ENCODE measurements around the gene SH3PXD2A. TPM values are rescaled to one million over a fixed set of nuclear protein-coding genes. Genes with fewer than 3 reads are reported as not detected.

SH3PXD2A gene
- total RNA-seq, 4 donors from 2014 or later = 55.7 to 71.8 (median 66.8) TPM

GRCh38 chr10:103884681-103885139 lies 29.3 kb upstream of the SH3PXD2A start:
- H3K27me3 ChIP-seq = no peaks in the 10 kb centered on the region
- peaks cover 28% of the 10 kb centered on the region for H3K36me3 ChIP-seq
- H3K9me3 ChIP-seq = no peaks in the 10 kb centered on the region
- 61% methylated on average over 3 of the region's 3 CpGs for WGBS
- TF ChIP-seq POLR2AphosphoS5 (IDR thresholded peaks at IDR 0.05) (no peak), CTCF (IDR thresholded peaks at IDR 0.05) (peak; percentile 67 to 81)
- DNase-seq (ENCODE audit: low spot score in 2 of 2) = no peak
- H3K4me1 ChIP-seq = peaks cover 72% of the 10 kb centered on the region
- no peak overlapping the region for H3K27ac ChIP-seq
- H3K4me3 ChIP-seq = no peak overlapping the region

DNA sequence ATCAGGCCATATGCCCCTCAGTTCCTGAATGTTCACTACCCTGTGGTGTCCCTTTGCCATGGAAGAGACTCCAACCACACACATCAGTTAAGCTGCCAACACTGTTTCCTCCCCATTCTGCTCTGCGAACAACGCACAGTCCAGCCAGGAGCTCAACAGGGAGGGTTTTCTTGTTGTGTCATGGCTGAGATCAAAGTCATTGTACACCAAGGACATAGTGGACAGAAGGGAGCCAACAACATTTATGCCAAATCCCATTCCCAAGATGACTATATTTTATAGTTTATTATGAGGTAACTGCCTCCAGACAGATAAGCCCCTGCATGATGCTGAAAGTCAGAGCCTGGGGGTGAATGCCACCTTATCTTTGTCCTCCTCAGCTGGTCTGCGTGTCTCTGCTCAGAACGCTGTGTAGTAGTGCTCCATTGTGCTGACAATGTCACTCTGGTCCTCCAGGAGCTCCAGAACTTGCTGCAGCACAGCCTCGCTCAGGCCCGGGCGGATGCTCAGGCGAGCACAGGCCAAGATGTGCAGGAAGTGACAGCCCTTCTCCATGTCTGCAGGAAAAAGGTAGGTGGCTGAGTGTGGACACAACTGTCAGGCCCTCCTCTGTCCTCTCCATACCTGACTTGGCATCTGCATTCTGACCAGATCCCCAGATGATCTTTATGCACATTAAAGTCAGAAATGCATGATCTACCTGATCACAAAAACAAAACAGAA lies 27.1 kb upstream of the SH3PXD2A start:
- no peak for DNase-seq (ENCODE audit: low spot score in 2 of 2)
- no peaks in the 10 kb centered on the region for H3K27me3 ChIP-seq
- H3K4me3 ChIP-seq = no peak overlapping the region
- no peak for TF ChIP-seq POLR2A (IDR thresholded peaks at IDR 0.05)
- TF ChIP-seq CTCF (IDR thresholded peaks at IDR 0.05) = no peak
- TF ChIP-seq EP300 (IDR thresholded peaks at IDR 0.05) = no peak
- no peak for TF ChIP-seq POLR2AphosphoS5 (IDR thresholded peaks at IDR 0.05)
- H3K27ac ChIP-seq = peak overlapping the region; percentile 79
- peaks cover 36% of the 10 kb centered on the region for H3K36me3 ChIP-seq
- no peaks in the 10 kb centered on the region for H3K9me3 ChIP-seq
- peaks cover 63% of the 10 kb centered on the region for H3K4me1 ChIP-seq
- WGBS = 80% methylated on average over 8 of the region's 8 CpGs

DNA sequence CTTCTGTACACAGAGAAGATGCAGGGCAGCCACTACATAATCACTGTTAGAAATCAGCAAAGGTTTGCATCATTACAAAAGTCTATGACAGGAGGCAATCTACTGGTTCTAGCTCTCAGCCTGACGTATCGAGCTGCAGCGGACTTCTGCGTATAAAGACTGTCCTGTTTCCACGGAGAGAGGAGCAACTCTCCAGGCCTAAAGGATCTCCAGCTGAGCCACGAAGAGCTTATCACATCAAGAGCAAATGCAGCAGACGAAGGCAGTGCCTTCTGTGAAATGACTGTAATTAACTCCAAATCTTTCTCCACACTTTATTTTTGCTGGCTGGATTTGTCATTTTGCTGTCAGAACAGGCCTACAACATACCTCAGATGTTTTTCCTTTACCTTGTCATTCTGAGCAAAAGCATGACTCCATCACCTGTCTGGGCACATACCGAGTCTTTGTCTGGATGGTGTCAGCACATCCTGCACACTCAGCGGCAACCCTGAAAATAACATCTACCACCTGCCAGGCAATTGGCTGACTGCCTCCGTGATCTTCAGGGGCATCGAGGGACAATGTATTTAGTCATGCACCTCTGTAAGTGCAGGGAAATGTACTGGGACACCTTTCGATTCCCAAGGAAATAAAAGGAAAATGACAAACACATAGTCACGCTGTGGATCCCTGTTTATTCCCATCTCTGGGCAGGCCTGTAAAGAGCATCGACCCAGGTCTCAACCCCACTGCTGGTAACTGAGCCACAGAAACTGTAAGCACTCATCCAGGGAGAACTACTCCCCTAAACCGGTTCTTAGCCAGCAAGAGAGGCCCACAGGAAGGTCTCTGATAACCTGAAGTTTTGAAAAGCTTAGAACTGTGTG lies 26.3 kb upstream of the SH3PXD2A start:
- no peak overlapping the region for H3K4me3 ChIP-seq
- DNase-seq (ENCODE audit: low spot score in 2 of 2) = no peak
- H3K27me3 ChIP-seq = no peaks in the 10 kb centered on the region
- H3K36me3 ChIP-seq = peaks cover 36% of the 10 kb centered on the region
- H3K4me1 ChIP-seq = peaks cover 62% of the 10 kb centered on the region
- H3K27ac ChIP-seq = peak overlapping the region; percentile 79
- TF ChIP-seq CTCF (IDR thresholded peaks at IDR 0.05) = no peak
- peak in 1 of 3 donors; percentile 50 for TF ChIP-seq POLR2AphosphoS5 (IDR thresholded peaks at IDR 0.05)
- 57% methylated on average over 15 of the region's 15 CpGs for WGBS
- H3K9me3 ChIP-seq = no peaks in the 10 kb centered on the region

DNA sequence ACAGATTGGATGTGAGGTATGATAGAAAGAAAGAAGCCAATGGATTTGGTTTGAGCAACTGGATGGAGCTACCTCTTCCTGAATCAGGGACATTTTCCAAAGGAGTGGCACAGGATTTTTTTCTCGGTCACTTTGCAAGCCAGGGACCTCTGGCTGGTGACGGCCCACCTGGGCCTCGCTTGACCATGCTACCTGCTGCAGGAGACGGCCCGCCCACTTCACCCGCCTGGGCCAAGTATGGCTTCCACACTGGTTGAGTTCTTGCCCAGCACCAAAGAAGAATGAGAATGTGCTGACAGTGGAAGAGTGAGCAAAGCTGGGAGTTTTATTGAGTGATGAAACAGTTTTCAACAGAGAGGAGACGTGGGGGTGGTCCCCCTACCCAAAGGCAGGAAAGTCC lies 24.5 kb upstream of the SH3PXD2A start:
- Histone ChIP-seq H3K27me3 (no peaks in the 10 kb centered on the region), H3K4me1 (peaks cover 54% of the 10 kb centered on the region), H3K27ac (peak overlapping the region; percentile 58), H3K36me3 (peaks cover 36% of the 10 kb centered on the region), H3K4me3 (no peak overlapping the region), H3K9me3 (no peaks in the 10 kb centered on the region)
- no peak for TF ChIP-seq CTCF (IDR thresholded peaks at IDR 0.05)
- TF ChIP-seq POLR2AphosphoS5 (IDR thresholded peaks at IDR 0.05) = no peak
- no peak for TF ChIP-seq POLR2A (IDR thresholded peaks at IDR 0.05)
- no peak for TF ChIP-seq EP300 (IDR thresholded peaks at IDR 0.05)
- DNase-seq (ENCODE audit: low spot score in 2 of 2) = no peak
- 74% methylated on average over 7 of the region's 7 CpGs for WGBS

GRCh38 chr10:103879409-103879808 lies 24.0 kb upstream of the SH3PXD2A start:
- Histone ChIP-seq H3K4me3 (no peak overlapping the region), H3K27ac (peak overlapping the region; percentile 58), H3K9me3 (no peaks in the 10 kb centered on the region), H3K27me3 (no peaks in the 10 kb centered on the region), H3K36me3 (peaks cover 36% of the 10 kb centered on the region), H3K4me1 (peaks cover 55% of the 10 kb centered on the region)
- no peak for DNase-seq (ENCODE audit: low spot score in 2 of 2)
- 54% methylated on average over 9 of the region's 9 CpGs for WGBS
- no peak for TF ChIP-seq EP300 (IDR thresholded peaks at IDR 0.05)
- TF ChIP-seq POLR2A (IDR thresholded peaks at IDR 0.05) = no peak
- no peak for TF ChIP-seq POLR2AphosphoS5 (IDR thresholded peaks at IDR 0.05)
- TF ChIP-seq CTCF (IDR thresholded peaks at IDR 0.05) = no peak
